NCI-H82 treated with DMSO at 0.1 percent for 48 hours (cell line): ENCODE data around the gene AOPEP.
A peak's percentile ranks its signal among the peaks of the same experiment; 100 is the strongest.
"Not testable (repeated sequence)": the region's sequence is repeated elsewhere in the genome, so short reads cannot be mapped to it uniquely, and the experiment has no call there.

Source experiments
- DNase-seq: peaks from one replicate; lab custom pipeline; 2025; ENCODE audit not compliant: unreplicated experiment; lab: John Stamatoyannopoulos, UW

Gene AOPEP

GRCh38 chr9:95008151-95008771, 281.8 kb downstream of the AOPEP start:
- no peak for DNase-seq

GRCh38 chr9:95009459-95009858, 283.0 kb downstream of the AOPEP start:
- DNase-seq: no peak

- DNase-seq: no peak
These were observed 283.9 kb downstream of the AOPEP start for GRCh38 chr9:95010431-95010838.

GRCh38 chr9:95012035-95012708, 285.7 kb downstream of the AOPEP start:
- DNase-seq: no peak

- no peak for DNase-seq
These were observed 286.4 kb downstream of the AOPEP start for GRCh38 chr9:95012902-95013301.

GRCh38 chr9:95014917-95015316, 288.4 kb downstream of the AOPEP start:
- DNase-seq: no peak

GRCh38 chr9:95015569-95015968, 289.1 kb downstream of the AOPEP start:
- no peak for DNase-seq

- DNase-seq: no peak
These were observed 290.6 kb downstream of the AOPEP start for GRCh38 chr9:95017062-95017461.

GRCh38 chr9:95017661-95018060, 291.2 kb downstream of the AOPEP start:
- no peak for DNase-seq

GRCh38 chr9:95018099-95018936, 291.8 kb downstream of the AOPEP start:
- DNase-seq: no peak

GRCh38 chr9:95020644-95021043, 294.1 kb downstream of the AOPEP start:
- not testable (repeated sequence) for DNase-seq

- no peak for DNase-seq
These were observed 294.8 kb downstream of the AOPEP start for GRCh38 chr9:95021166-95021886.

GRCh38 chr9:95022657-95023056, 296.2 kb downstream of the AOPEP start:
- DNase-seq: no peak

GRCh38 chr9:95023217-95024003, 296.9 kb downstream of the AOPEP start:
- DNase-seq: no peak

GRCh38 chr9:95024097-95024671, 297.7 kb downstream of the AOPEP start:
- no peak for DNase-seq

GRCh38 chr9:95025213-95026147, 299.0 kb downstream of the AOPEP start:
- peak; percentile 51 for DNase-seq

- DNase-seq: no peak
These were observed 299.6 kb downstream of the AOPEP start for GRCh38 chr9:95026148-95026524.

- no peak for DNase-seq
These were observed 301.7 kb downstream of the AOPEP start for GRCh38 chr9:95027914-95028852.
